Naive thymus-derived CD8-positive, alpha-beta T cell (primary cell): Measurements from ENCODE around the gene TENT5C. TPM values are rescaled to one million over a fixed set of nuclear protein-coding genes. Genes with fewer than 3 reads are reported as not detected.

Source experiments
- ATAC-seq, 2 donors: fragments of 150-1000 bp; cut with Tn5 transposase in 1 of 2; sonication (Bioruptor Pico), chemical (Tn5 transposase) in 1 of 2; 1 replicate in 1 of 2; 2 replicates in 1 of 2; pipeline ENCODE4 v1.10.0; 2021; ENCODE audit warnings: mild to moderate bottlenecking in 2 of 2, moderate library complexity in 2 of 2
- POLR2A ChIA-PET: fragments of 350-600 bp; sonication (Branson Sonifier 250); formaldehyde crosslinking; loops from one replicate; lab custom pipeline; 2021; ENCODE audit warnings: antibody characterized with exemption; lab: Charles Lee
- DNase-seq, 10 donors: peaks; one replicate each; pipeline versions ENCODE4 v3.0.0 to v3.0.0-alpha.2; 2020 to 2022
- H3K27ac Mint-ChIP-seq, 10 donors: one replicate each; pipeline ENCODE4 v1.8.0; 2020 to 2022; ENCODE audit warnings: mild to moderate bottlenecking in 10 of 10, mixed read lengths in 10 of 10, moderate library complexity in 4 of 10, inconsistent platforms in 1 of 10
- H3K27me3 Mint-ChIP-seq, 5 donors: one replicate each; pipeline ENCODE4 v1.8.0; 2021 to 2022; ENCODE audit warnings: mixed read lengths in 5 of 5
- H3K36me3 Mint-ChIP-seq, 3 donors: one replicate each; pipeline ENCODE4 v1.8.0; 2020 to 2022; ENCODE audit warnings: mixed read lengths in 3 of 3, mild to moderate bottlenecking in 2 of 3, inconsistent platforms in 1 of 3
- H3K4me1 Mint-ChIP-seq, 4 donors: one replicate each; pipeline ENCODE4 v1.8.0; 2021 to 2022; ENCODE audit warnings: mixed read lengths in 4 of 4
- H3K4me3 Mint-ChIP-seq, 10 donors: one replicate each; pipeline ENCODE4 v1.8.0; 2020 to 2022; ENCODE audit warnings: mild to moderate bottlenecking in 10 of 10, mixed read lengths in 10 of 10, moderate library complexity in 6 of 10, inconsistent platforms in 1 of 10
- H3K9me3 Mint-ChIP-seq, 9 donors: one replicate each; pipeline ENCODE4 v1.8.0; 2020 to 2022; ENCODE audit warnings: mixed read lengths in 9 of 9, mild to moderate bottlenecking in 3 of 9, inconsistent platforms in 1 of 9, moderate library complexity in 1 of 9
- polyA plus RNA-seq, 3 donors: library from polyadenylated mRNA; unstranded; fragments of 300-500 nt; fragmentation: Illumina TruSeq; gene quantifications; one replicate each; pipeline ENCODE4 v1.2.3, GENCODE V29; 2021
- total RNA-seq, 8 experiments: library from RNA in 2 of 8; stranded (reverse) in 2 of 8; gene quantifications; one replicate each; pipeline ENCODE4 v1.2.3 and lab custom pipeline; 2021 to 2026

The TENT5C gene
- total and polyA plus RNA-seq, 5 experiments from 2014 or later = 0.19 to 16.2 (median 4.9) TPM

GRCh38 chr1:117665556-117666270, 59.9 kb downstream of the TENT5C start:
- peak overlapping the region; percentile 3 to 97 (median 84) for H3K27ac Mint-ChIP-seq
- H3K4me1 Mint-ChIP-seq = peaks cover 21 to 74% (median 42%) of the 10 kb centered on the region in 4 donors
- H3K4me3 Mint-ChIP-seq = peak overlapping the region in 2 of 10 donors; percentile 1 to 72
- peaks cover 0 to 18% (median 13%) of the 10 kb centered on the region in 3 donors for H3K36me3 Mint-ChIP-seq
- POLR2A ChIA-PET = interaction anchor here (0.6 to 2.4 kb wide), 3 partner anchors 38 to 131 kb away, joined by 3 to 15 read pairs (median 4); partner anchors contain the start of gene TENT5C
- DNase-seq (no peak), ATAC-seq (no peak)
- peaks cover 0 to 31% (median 10%) of the 10 kb centered on the region in 9 donors for H3K9me3 Mint-ChIP-seq
- H3K27me3 Mint-ChIP-seq = peaks cover 4 to 65% (median 20%) of the 10 kb centered on the region in 5 donors

- Mint-ChIP-seq H3K9me3 (no peaks in the 10 kb centered on the region), H3K4me1 (peaks cover 15 to 60% (median 22%) of the 10 kb centered on the region in 4 donors), H3K36me3 (no peaks in the 10 kb centered on the region), H3K27ac (no peak overlapping the region), H3K27me3 (peaks cover 7 to 82% (median 33%) of the 10 kb centered on the region in 5 donors), H3K4me3 (no peak overlapping the region)
- ATAC-seq (no peak), DNase-seq (no peak)
- POLR2A ChIA-PET = interaction anchor here (0.6 kb wide), 1 partner anchor 12 kb away, joined by 4 read pairs; no protein-coding TSS in a partner anchor
Measured at GRCh38 chr1:117669572-117669971, 63.7 kb downstream of the TENT5C start.

DNA sequence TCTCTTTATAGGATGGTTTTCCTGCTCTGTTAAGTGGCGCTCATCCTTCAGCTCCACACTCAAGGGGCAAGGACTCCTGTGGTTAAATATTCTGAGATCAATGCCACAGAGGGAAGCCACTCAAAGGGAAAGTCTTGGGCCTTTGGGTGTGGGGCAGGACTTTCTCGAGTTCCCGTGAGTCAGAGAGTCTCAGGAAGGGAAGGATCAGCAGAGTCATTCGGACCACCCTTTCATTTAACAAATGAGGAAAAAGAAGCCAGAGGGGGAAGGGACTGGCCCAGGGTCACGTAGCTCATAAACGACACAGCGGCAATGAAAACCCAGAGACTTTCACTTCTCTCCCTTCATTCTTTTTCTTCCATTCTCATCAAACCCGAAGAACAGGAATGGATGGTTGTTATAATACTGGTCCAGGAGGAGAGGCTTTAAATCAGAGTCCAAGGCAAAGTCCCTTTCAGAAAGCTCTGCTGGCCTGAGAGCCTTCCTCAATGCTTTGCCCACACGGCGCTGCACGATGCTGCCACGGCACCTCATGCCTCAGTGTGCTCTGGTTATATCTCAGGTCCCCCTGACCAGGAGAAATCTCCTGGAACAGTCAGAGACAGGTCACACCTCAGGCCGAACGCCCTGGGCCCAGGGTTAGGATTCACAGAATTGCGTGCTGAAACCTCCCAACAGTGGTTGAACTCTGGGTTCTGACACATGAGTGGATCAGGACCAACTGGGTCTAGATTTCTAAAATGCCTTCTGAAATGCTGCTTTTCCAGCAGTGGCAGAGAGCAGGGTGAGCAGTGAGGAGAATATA, 65.3 kb downstream of the TENT5C start:
- H3K4me3 Mint-ChIP-seq = no peak overlapping the region
- peaks cover 7 to 45% (median 10%) of the 10 kb centered on the region in 4 donors for H3K4me1 Mint-ChIP-seq
- peaks cover 7 to 84% (median 31%) of the 10 kb centered on the region in 5 donors for H3K27me3 Mint-ChIP-seq
- POLR2A ChIA-PET = interaction anchor here (1.1 to 1.5 kb wide), 2 partner anchors 15 to 136 kb away, joined by 3 to 4 read pairs; no protein-coding TSS in a partner anchor
- no peak overlapping the region for H3K27ac Mint-ChIP-seq
- H3K9me3 Mint-ChIP-seq = no peaks in the 10 kb centered on the region
- ATAC-seq = no peak
- DNase-seq = peak in 1 of 10 donors; percentile 11
- H3K36me3 Mint-ChIP-seq = no peaks in the 10 kb centered on the region

- peak in 2 of 10 donors; percentile 16 to 34 for DNase-seq
- no peak for ATAC-seq
- Mint-ChIP-seq H3K27me3 (peaks cover 4 to 76% (median 28%) of the 10 kb centered on the region in 5 donors), H3K27ac (peak overlapping the region in 2 of 10 donors; percentile 5 to 65), H3K9me3 (no peaks in the 10 kb centered on the region), H3K36me3 (no peaks in the 10 kb centered on the region), H3K4me3 (no peak overlapping the region), H3K4me1 (peaks cover 7 to 39% (median 9%) of the 10 kb centered on the region in 4 donors)
- POLR2A ChIA-PET = interaction anchor here (1.5 kb wide), 1 partner anchor 137 kb away, joined by 4 read pairs; no protein-coding TSS in a partner anchor
Measured at GRCh38 chr1:117671781-117672501, 66.1 kb downstream of the TENT5C start.

DNA sequence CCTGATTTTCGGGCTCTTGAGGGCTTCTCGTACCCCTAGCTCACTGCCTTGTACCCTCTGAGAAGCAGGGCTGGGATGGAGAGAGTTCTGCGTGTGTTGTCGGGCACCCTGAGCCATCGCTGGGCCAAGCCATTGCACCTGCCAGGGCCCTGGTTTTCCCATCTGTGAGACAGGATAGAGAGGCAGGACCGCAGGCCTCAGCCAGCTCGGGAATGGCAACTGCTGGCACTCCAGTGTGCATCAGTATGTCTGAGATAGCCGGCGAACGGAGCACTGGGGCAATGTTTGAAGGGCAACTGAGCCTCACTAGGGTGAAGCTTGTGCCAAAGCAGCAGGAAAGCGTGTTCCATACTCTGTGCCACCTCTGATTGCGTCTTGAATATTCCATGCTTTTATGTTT, 66.9 kb downstream of the TENT5C start:
- peaks cover 5 to 34% (median 8%) of the 10 kb centered on the region in 4 donors for H3K4me1 Mint-ChIP-seq

GRCh38 chr1:117673405-117673804, 67.6 kb downstream of the TENT5C start:
- Mint-ChIP-seq H3K27me3 (peaks cover 3 to 61% (median 27%) of the 10 kb centered on the region in 5 donors), H3K9me3 (no peaks in the 10 kb centered on the region), H3K4me1 (peaks cover 4 to 31% (median 8%) of the 10 kb centered on the region in 4 donors), H3K36me3 (no peaks in the 10 kb centered on the region), H3K27ac (no peak overlapping the region), H3K4me3 (no peak overlapping the region)
- ATAC-seq = no peak
- DNase-seq = peak in 1 of 10 donors; percentile 10
- POLR2A ChIA-PET = interaction anchor here (0.7 to 1.5 kb wide), 2 partner anchors 67 to 551 kb away, joined by 4 to 5 read pairs; partner anchors contain the start of gene TENT5C

More for the DNA sequence above, 66.9 kb downstream of the TENT5C start:
- peak overlapping the region in 1 of 10 donors; percentile 69 for H3K27ac Mint-ChIP-seq
- H3K36me3 Mint-ChIP-seq = no peaks in the 10 kb centered on the region
- H3K4me3 Mint-ChIP-seq = no peak overlapping the region
- no peak for ATAC-seq
- no peaks in the 10 kb centered on the region for H3K9me3 Mint-ChIP-seq
- H3K27me3 Mint-ChIP-seq = peaks cover 3 to 68% (median 28%) of the 10 kb centered on the region in 5 donors
- peak in 1 of 10 donors; percentile 11 for DNase-seq
- POLR2A ChIA-PET = no interaction called here

- peaks cover 3 to 56% (median 27%) of the 10 kb centered on the region in 5 donors for H3K27me3 Mint-ChIP-seq
- peaks cover 4 to 31% (median 8%) of the 10 kb centered on the region in 4 donors for H3K4me1 Mint-ChIP-seq
- ATAC-seq = peak; percentile 89
- peak in 9 of 10 donors; percentile 22 to 72 (median 61) for DNase-seq
- no peaks in the 10 kb centered on the region for H3K36me3 Mint-ChIP-seq
- H3K9me3 Mint-ChIP-seq = no peaks in the 10 kb centered on the region
- H3K27ac Mint-ChIP-seq = peak overlapping the region in 5 of 10 donors; percentile 25 to 81 (median 61)
- H3K4me3 Mint-ChIP-seq = no peak overlapping the region
- POLR2A ChIA-PET = interaction anchor here (0.6 to 1.9 kb wide), 8 partner anchors 16 to 162 kb away, joined by 3 to 6 read pairs (median 5); partner anchors contain the start of gene TENT5C
Measured at GRCh38 chr1:117674521-117675400, 68.9 kb downstream of the TENT5C start.

- Mint-ChIP-seq H3K27me3 (peaks cover 3 to 50% (median 27%) of the 10 kb centered on the region in 5 donors), H3K27ac (no peak overlapping the region), H3K9me3 (no peaks in the 10 kb centered on the region), H3K4me3 (no peak overlapping the region), H3K36me3 (no peaks in the 10 kb centered on the region), H3K4me1 (peaks cover 4 to 22% (median 8%) of the 10 kb centered on the region in 4 donors)
- no peak for ATAC-seq
- POLR2A ChIA-PET = interaction anchor here (1.9 kb wide), 1 partner anchor 17 kb away, joined by 6 read pairs; no protein-coding TSS in a partner anchor
- no peak for DNase-seq
Measured at GRCh38 chr1:117675907-117676430, 70.1 kb downstream of the TENT5C start.

- Mint-ChIP-seq H3K4me1 (peaks cover 4 to 17% (median 8%) of the 10 kb centered on the region in 4 donors), H3K36me3 (no peaks in the 10 kb centered on the region), H3K27me3 (peaks cover 3 to 51% (median 27%) of the 10 kb centered on the region in 5 donors), H3K4me3 (no peak overlapping the region), H3K9me3 (no peaks in the 10 kb centered on the region), H3K27ac (no peak overlapping the region)
- POLR2A ChIA-PET = interaction anchor here (1.1 kb wide), 1 partner anchor 16 kb away, joined by 4 read pairs; no protein-coding TSS in a partner anchor
- DNase-seq (no peak), ATAC-seq (peak in 1 of 2 donors; percentile 37)
Measured at GRCh38 chr1:117676615-117677130, 70.8 kb downstream of the TENT5C start.
